NCI-H510A (cell line): Measurements from ENCODE around the gene LGALS3BP.
"Not testable (repeated sequence)": the region's sequence is repeated elsewhere in the genome, so short reads cannot be mapped to it uniquely, and the experiment has no call there.

Experiments
- DNase-seq: peaks from one replicate; lab custom pipeline; 2025; lab: John Stamatoyannopoulos, UW

LGALS3BP gene

GRCh38 chr17:78963378-78963777 lies 16.3 kb downstream of the LGALS3BP start:
- no peak for DNase-seq

GRCh38 chr17:78962984-78963348 lies 16.8 kb downstream of the LGALS3BP start:
- not testable (repeated sequence) for DNase-seq

- no peak for DNase-seq
Measured at GRCh38 chr17:78962345-78962983, 17.3 kb downstream of the LGALS3BP start.

GRCh38 chr17:78961571-78961970 lies 18.2 kb downstream of the LGALS3BP start:
- no peak for DNase-seq

- no peak for DNase-seq
Measured at GRCh38 chr17:78960928-78961327, 18.8 kb downstream of the LGALS3BP start.

- no peak for DNase-seq
Measured at GRCh38 chr17:78959803-78960202, 19.9 kb downstream of the LGALS3BP start.

GRCh38 chr17:78958641-78959127 lies 21.0 kb downstream of the LGALS3BP start:
- no peak for DNase-seq

- no peak for DNase-seq
Measured at GRCh38 chr17:78957128-78957527, 22.6 kb downstream of the LGALS3BP start.

GRCh38 chr17:78956254-78956653 lies 23.5 kb downstream of the LGALS3BP start:
- DNase-seq: no peak

GRCh38 chr17:78954684-78955083 lies 25.0 kb downstream of the LGALS3BP start:
- DNase-seq: no peak

GRCh38 chr17:78953356-78954350 lies 26.1 kb downstream of the LGALS3BP start:
- DNase-seq: no peak

- no peak for DNase-seq
Measured at GRCh38 chr17:78952706-78953105, 27.0 kb downstream of the LGALS3BP start.

GRCh38 chr17:78951967-78952551 lies 27.7 kb downstream of the LGALS3BP start:
- no peak for DNase-seq

- DNase-seq: no peak
Measured at GRCh38 chr17:78950870-78951269, 28.9 kb downstream of the LGALS3BP start.

- no peak for DNase-seq
Measured at GRCh38 chr17:78947235-78948149, 32.2 kb downstream of the LGALS3BP start.

GRCh38 chr17:78946631-78947030 lies 33.1 kb downstream of the LGALS3BP start:
- DNase-seq: no peak

- no peak for DNase-seq
Measured at GRCh38 chr17:78946131-78946530, 33.6 kb downstream of the LGALS3BP start.

GRCh38 chr17:78945455-78945854 lies 34.3 kb downstream of the LGALS3BP start:
- DNase-seq: not testable (repeated sequence)

- DNase-seq: no peak
Measured at GRCh38 chr17:78944956-78945355, 34.8 kb downstream of the LGALS3BP start.

- no peak for DNase-seq
Measured at GRCh38 chr17:78944026-78944425, 35.7 kb downstream of the LGALS3BP start.

GRCh38 chr17:78940708-78941107 lies 39.0 kb downstream of the LGALS3BP start:
- DNase-seq: no peak

GRCh38 chr17:78940258-78940657 lies 39.5 kb downstream of the LGALS3BP start:
- DNase-seq: no peak
